GM04504 (cell line): ENCODE results near the gene UQCR10.

Source experiments
- DNase-seq: peaks from one replicate; pipeline ENCODE4 v3.0.0-alpha.2; 2012; ENCODE audit warnings: low read depth

UQCR10 gene

GRCh38 chr22:29767171-29768051, at the start of gene UQCR10:
TSS of gene UQCR10 (plus strand) at chr22:29767369. CDS start at chr22:29767399, 30 bp downstream.
- DNase-seq, result peak; percentile 73

GRCh38 chr22:29717789-29718188, 49.4 kb upstream of the UQCR10 start:
- DNase-seq, result no peak

GRCh38 chr22:29718949-29719898, 47.9 kb upstream of the UQCR10 start:
- DNase-seq, result no peak

- no peak for DNase-seq
These were observed 47.1 kb upstream of the UQCR10 start, which contains the start of gene CABP7 for GRCh38 chr22:29719899-29720645. TSS of gene CABP7 (plus strand) at chr22:29720003. CDS start at chr22:29720425, 422 bp downstream.

GRCh38 chr22:29720811-29721323, 46.3 kb upstream of the UQCR10 start:
- no peak for DNase-seq

GRCh38 chr22:29722151-29722550, 45.0 kb upstream of the UQCR10 start:
- DNase-seq, result no peak

GRCh38 chr22:29722587-29722986, 44.6 kb upstream of the UQCR10 start:
- no peak for DNase-seq

- no peak for DNase-seq
These were observed 43.4 kb upstream of the UQCR10 start for GRCh38 chr22:29723766-29724165.

GRCh38 chr22:29724843-29725242, 42.3 kb upstream of the UQCR10 start:
- no peak for DNase-seq

GRCh38 chr22:29726106-29726505, 41.1 kb upstream of the UQCR10 start:
- no peak for DNase-seq

GRCh38 chr22:29726512-29727130, 40.5 kb upstream of the UQCR10 start:
- DNase-seq, result no peak

- DNase-seq, result no peak
These were observed 40.0 kb upstream of the UQCR10 start for GRCh38 chr22:29727131-29727523.

- no peak for DNase-seq
These were observed 38.0 kb upstream of the UQCR10 start for GRCh38 chr22:29729161-29729560.

GRCh38 chr22:29731058-29731850, 35.9 kb upstream of the UQCR10 start:
- DNase-seq, result no peak

- DNase-seq, result no peak
These were observed 34.3 kb upstream of the UQCR10 start for GRCh38 chr22:29732883-29733282.

- no peak for DNase-seq
These were observed 33.6 kb upstream of the UQCR10 start for GRCh38 chr22:29733362-29734201.

- no peak for DNase-seq
These were observed 32.8 kb upstream of the UQCR10 start for GRCh38 chr22:29734406-29734805.

- no peak for DNase-seq
These were observed 32.3 kb upstream of the UQCR10 start for GRCh38 chr22:29734838-29735237.

GRCh38 chr22:29735416-29735815, 31.8 kb upstream of the UQCR10 start:
- no peak for DNase-seq
